DMS153 treated with DMSO at 0.1 percent for 48 hours (cell line): Measurements from ENCODE around the gene RALGDS.

Experiments
- DNase-seq: peaks from one replicate; lab custom pipeline; 2025; ENCODE audit not compliant: unreplicated experiment; lab: John Stamatoyannopoulos, UW

Gene RALGDS

DNA sequence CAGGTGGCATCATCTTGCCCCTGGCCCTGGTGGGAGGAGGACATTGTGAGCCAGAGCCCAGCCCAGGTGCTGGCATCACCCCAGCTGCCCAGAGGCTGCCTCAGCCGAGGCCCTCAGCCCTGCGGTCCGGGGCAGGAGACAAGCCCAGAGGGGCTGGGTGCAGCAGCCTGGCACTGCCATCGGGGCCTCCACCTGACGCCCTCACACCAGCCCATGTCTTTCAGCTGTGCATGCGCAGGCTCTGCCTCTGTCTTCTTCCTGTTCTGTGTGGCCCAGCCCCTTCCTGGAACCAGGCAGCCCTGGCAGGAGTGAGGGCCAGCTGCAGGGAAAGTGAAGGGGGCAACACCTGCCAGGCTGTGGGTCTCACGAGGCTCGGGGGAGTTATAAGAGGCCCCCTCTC is 64.0 kb downstream of the RALGDS start:
- no peak for DNase-seq

DNA sequence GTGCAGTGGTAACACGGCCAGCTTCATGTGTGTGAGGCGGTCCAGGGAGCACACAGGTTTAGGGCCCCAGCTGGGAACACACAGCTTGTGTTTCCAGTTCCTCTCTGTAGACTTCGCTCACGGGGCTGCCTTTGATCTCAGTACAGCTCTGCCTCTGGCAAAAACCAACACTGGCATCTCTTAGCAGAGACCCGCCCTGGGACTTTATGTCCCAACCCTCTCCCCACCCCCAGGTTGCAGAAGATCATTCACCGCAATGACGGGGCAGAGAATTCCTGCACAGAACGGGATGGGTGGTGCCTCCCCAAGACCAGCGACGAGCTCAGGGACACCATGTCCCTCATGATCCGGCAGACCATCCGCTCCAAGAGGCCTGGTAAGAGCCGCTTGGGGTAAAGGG is 64.5 kb downstream of the RALGDS start:
- DNase-seq, result no peak

DNA sequence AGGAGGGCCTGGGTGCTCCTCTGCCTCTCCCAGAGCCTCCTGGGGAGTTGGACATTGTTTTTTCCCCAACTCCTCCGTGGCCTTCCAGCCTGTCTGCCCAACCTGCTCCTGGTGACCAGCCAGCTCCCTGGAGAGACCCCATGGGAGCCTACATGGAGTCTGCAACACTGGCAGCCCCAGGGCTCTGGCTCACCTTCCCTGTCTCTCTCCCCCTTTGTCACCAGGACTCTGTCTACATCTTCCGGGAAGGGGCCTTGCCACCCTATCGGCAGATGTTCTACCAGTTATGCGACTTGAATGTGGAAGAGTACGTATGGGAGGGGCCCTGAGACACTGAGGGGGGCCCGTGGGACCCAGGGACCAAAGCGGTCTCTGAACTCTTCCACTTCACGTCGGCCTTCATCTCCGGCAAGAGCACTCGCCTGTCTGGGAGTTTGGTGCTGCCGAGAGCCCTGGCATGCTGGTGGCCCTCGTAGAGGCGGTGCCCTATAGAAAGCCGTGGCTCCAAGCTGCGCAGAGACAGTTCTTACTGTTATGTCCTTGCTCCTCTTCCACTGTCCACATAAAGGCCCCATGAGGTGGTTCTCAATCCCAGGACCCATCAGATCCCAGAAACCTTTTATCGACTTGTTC is 65.1 kb downstream of the RALGDS start:
- no peak for DNase-seq

DNA sequence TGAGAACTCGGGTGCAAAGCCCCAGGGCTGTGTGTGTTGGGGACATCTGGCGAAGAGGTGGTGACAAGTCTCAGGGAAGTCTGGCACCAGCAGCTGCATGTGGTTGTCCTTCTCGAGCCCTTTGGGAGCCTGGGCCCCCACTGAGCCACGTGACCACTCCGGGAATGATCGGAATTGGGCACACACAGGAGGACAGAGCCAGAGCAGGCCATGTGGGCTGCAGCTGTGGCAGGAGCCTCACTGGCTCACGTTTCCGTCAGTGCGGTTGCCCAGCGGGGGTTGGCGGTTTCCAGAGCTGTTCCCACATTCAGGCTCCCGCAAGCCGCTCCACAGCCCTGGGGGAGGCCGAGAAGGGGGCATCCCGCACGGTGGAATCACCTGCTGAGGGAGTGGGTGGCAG is 66.1 kb downstream of the RALGDS start:
- no peak for DNase-seq

DNA sequence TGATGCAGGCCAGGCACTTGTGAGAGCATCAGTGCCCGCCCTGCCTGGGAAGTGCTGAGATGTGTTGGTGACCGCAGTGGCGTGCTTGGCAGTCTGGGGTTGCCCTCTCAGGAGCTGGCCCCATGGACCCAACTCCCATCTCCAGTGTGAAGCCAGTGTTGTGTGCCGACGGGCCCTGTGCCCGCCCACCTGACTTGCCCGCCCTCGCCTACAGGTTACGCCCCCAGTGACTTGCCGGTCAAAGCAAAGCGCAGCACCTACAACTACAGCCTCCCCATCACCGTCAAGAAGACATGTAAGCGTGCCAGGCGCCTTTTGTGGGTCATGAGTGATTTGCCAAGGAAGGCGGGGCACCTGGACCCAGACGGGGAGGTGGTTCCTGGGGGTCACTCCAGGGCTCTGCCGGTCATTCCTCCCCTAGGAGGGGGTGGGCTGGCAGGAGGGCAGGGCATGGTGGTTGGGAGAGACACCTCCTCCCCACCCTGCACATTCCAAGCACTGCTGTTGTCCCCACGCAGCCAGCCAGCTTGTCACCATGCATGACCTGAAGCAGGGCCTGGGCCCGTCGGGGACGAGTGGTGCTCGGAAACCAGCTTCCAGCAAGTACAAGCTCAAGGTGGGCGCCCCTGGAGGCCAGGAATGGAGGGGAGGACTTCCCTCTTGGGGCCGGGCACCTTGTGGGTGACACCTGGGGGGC is 66.7 kb downstream of the RALGDS start:
- DNase-seq, result no peak

DNA sequence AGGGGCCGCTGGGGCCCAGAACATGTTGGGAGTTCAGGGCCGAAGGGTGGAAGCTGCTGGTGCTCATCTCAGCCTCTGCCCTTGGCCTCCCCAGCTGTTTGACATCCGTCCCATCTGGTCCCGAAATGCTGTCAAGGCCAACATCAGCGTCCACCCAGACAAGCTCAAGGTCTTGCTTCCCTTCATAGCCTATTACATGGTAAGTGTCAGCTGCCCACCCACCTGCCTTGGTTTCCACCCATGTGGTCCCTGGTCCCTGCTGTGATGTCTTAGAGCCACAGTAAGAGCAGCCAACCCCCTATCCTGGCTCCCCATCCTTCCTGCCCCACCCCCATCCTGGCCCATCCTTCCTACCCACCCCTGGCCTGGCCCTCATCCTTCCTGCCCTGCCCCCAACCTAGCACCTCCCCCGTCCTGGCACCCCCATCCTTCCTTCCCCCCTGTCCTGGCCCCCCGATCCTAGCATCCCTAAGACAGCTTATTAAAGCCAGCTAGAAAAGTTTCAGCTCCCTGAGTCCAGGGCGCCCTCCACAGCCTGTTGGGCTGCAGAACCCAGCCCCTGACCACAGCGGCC is 69.0 kb downstream of the RALGDS start:
- no peak for DNase-seq

DNA sequence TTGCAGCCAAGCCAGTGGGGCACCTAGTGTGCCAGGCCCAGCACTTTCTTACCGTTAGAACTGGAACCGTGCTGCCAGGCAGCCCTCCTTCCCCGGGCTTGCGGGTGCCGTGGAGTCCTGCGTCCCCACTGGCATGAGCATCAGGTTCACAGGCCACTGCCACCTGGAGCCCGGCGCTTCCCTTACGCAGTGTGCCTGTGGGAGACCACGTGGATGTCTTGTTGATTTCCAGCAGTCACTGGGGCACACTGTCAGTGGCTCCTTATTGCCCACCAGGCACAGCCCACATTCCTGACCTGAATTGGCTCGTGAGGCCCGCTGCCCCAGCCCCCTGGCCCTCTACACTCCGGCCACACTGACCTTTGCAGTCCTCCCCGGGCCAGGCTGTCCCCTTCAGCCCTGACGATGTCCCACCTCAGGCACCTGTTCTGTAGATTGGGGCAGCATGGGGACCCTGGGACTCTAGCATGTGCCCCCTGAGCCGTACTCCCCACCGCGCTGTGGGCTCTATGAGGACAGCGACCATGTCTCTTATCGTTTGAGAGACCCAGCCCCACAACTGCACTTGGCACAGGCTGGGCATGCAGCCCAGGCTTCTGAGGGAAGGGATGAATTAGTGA is 69.6 kb downstream of the RALGDS start:
- DNase-seq, result no peak

DNA sequence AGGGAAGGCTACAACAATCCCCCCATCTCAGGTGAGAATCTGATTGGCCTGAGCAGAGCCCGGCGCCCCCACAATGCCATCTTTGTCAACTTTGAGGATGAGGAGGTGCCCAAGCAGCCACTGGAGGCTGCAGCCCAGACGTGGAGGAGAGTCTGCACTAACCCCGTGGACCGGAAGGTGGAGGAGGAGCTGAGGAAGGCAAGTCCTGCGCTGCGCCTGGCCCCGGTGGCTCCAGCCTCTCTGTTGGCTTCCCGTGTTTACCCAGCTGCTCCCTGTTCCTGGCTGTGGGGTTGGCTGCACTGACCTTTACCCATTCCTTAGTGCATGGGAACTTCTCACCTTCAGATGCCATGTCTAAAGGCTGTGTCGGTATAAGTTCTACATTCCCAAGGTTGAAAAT is 70.3 kb downstream of the RALGDS start:
- peak; percentile 18 for DNase-seq

DNA sequence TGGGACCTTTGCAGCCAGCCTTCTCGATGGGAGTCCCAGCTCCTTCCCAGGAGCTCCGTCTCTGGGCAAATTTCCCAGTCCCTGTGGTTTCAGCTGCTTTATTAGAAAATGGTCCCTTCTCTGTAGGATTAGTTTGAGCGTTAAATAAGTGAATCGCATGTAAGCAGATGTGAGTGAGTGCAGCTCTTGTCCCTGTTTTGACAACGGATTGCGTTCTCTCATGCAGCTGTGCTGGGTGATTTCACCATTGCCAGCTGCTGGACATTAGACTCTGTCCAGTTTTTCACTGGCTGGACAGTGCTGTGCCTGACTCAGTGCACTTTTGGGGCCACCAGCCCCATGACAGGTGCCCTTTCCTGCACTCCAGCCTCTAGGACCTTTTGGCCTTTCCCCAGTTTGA is 70.9 kb downstream of the RALGDS start:
- DNase-seq, result no peak

DNA sequence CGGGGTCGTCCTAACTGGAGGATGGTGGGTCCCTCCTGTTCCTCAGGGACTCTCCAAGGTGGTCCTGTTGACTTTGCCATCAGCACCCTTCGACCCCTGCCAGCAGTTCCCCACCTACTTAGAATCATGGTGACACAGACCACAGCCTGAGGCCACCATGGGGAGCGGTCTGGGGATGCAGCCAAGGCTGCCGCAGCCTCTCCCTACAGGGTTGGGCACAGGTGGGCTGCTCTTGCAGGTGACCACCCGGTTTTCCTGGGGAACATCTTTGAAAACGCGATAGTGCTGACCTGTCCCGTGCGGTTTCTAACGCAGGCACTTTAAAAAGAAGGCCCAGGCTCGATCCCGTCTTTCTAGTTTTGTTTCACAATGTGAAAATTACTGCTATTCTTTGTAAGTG is 72.0 kb downstream of the RALGDS start:
- no peak for DNase-seq

DNA sequence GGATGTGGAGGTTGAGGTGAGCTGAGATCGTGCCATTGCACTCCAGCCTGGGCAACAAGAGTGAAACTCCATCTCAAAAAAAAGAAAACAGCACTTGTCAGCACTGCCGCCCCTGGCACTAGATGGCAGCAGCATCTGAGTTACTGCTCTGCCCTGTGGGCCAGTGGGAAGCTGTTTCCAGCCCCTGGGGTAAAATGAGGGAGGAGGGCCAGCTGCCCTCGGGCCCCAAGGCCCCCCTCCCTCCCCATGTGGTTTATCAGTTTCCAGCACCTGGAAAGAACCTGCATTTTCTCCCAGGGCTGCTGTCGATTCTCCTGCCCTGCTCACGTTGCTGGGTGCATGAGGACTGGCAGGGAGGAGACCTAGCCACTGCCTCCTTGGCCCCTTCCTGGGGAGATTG is 72.4 kb downstream of the RALGDS start:
- no peak for DNase-seq
